B cell (primary cell): Measurements from ENCODE around the gene SPINDOC. TPM values are rescaled to one million over a fixed set of nuclear protein-coding genes. Genes with fewer than 3 reads are reported as not detected.

Experiments used
- ATAC-seq: fragments of 200-7000 bp; cut with Tn5 transposase; one replicate; pipeline ENCODE4 v1.10.0; 2021; ENCODE audit warnings: low read depth, mild to moderate bottlenecking, moderate number of reproducible peaks, moderate library complexity
- CTCF ChIA-PET: fragments of 350-600 bp; sonication (Branson Sonifier 250); formaldehyde crosslinking; loops from one replicate; lab custom pipeline; 2021; ENCODE audit warnings: antibody characterized with exemption, inconsistent platforms; lab: Charles Lee
- POLR2A ChIA-PET: fragments of 350-600 bp; sonication (Branson Sonifier 250); formaldehyde crosslinking; loops from one replicate; lab custom pipeline; 2021; ENCODE audit warnings: antibody characterized with exemption; lab: Charles Lee
- DNase-seq: peaks from one replicate; pipeline ENCODE4 v3.0.0; 2013
- H2AFZ ChIP-seq: 2 replicates; pipeline ENCODE4 v1.6.1; 2012; ENCODE audit warnings: mild to moderate bottlenecking, low read depth, low read length; ENCODE audit not compliant: insufficient read depth, poor library complexity, severe bottlenecking
- H3K27ac ChIP-seq, 2 donors: 1 replicate in 1 of 2; 2 replicates in 1 of 2; pipeline ENCODE4 v1.5.1; 2012 to 2013; ENCODE audit warnings: low read length in 2 of 2, mild to moderate bottlenecking in 2 of 2, moderate library complexity in 1 of 2
- H3K27me3 ChIP-seq, 4 experiments: fragments of 200-600 bp in 1 of 4; sonication (generic) in 1 of 4; replicated peaks in 1 of 4; 1 replicate in 2 of 4; 2 replicates in 2 of 4; pipeline versions ENCODE4 v1.6.1 to v1.7.0; 2013 to 2016; ENCODE audit warnings: low read length in 3 of 4, mild to moderate bottlenecking in 2 of 4, mixed read lengths in 1 of 4, moderate library complexity in 1 of 4; ENCODE audit not compliant: insufficient read depth in 4 of 4, control insufficient read depth in 3 of 4; ENCODE audit errors: control extremely low read depth in 1 of 4
- H3K36me3 ChIP-seq, 2 experiments: replicated peaks in 1 of 2; 1 replicate in 1 of 2; 2 replicates in 1 of 2; pipeline versions ENCODE4 v1.6.1 to v1.7.1; 2013; ENCODE audit warnings: low read length in 1 of 2; ENCODE audit not compliant: insufficient read depth in 2 of 2, control insufficient read depth in 1 of 2; ENCODE audit errors: control extremely low read depth in 1 of 2, extremely low read depth in 1 of 2
- H3K4me1 ChIP-seq, 2 donors: fragments of 200-600 bp in 1 of 2; sonication (generic) in 1 of 2; 1 replicate in 1 of 2; 2 replicates in 1 of 2; pipeline versions ENCODE4 v1.5.1 to v1.6.1; 2013 to 2017; ENCODE audit warnings: low read length in 2 of 2; ENCODE audit not compliant: control insufficient read depth in 2 of 2, insufficient read depth in 2 of 2
- H3K4me2 ChIP-seq: replicated peaks from 2 replicates; pipeline ENCODE3; 2012; ENCODE audit warnings: mild to moderate bottlenecking, low read depth, low read length; ENCODE audit not compliant: poor library complexity, severe bottlenecking
- H3K4me3 ChIP-seq, 5 experiments: fragments of 200-600 bp in 1 of 5; sonication (generic) in 1 of 5; 1 replicate in 3 of 5; 2 replicates in 2 of 5; pipeline versions ENCODE4 v1.5.1 to v1.7.0; 2011 to 2016; ENCODE audit warnings: low read length in 4 of 5, mild to moderate bottlenecking in 4 of 5, low read depth in 2 of 5, control low read depth in 1 of 5, moderate library complexity in 1 of 5; ENCODE audit not compliant: insufficient read depth in 1 of 5; ENCODE audit errors: control extremely low read depth in 1 of 5, extremely low read depth in 1 of 5
- H3K79me2 ChIP-seq: fragments of 200-600 bp; sonication (generic); one replicate; pipeline ENCODE4 v1.6.0; 2016; ENCODE audit warnings: low read length; ENCODE audit not compliant: control insufficient read depth, insufficient read depth
- H3K9ac ChIP-seq: fragments of 200-600 bp; sonication (generic); 2 replicates; pipeline ENCODE4 v1.6.1; 2017; ENCODE audit warnings: mild to moderate bottlenecking, low read length, moderate library complexity
- H3K9me3 ChIP-seq, 3 donors: one replicate each; pipeline versions ENCODE4 v1.6.1 to v1.7.1; 2013; ENCODE audit warnings: low read length in 2 of 3; ENCODE audit not compliant: control insufficient read depth in 2 of 3, insufficient read depth in 1 of 3; ENCODE audit errors: control extremely low read depth in 1 of 3
- H4K20me1 ChIP-seq: 2 replicates; pipeline ENCODE4 v1.6.0; 2012; ENCODE audit warnings: mild to moderate bottlenecking, low read length; ENCODE audit not compliant: insufficient read depth, control insufficient read depth, poor library complexity, severe bottlenecking
- H3K27ac Mint-ChIP-seq: one replicate; pipeline ENCODE4 v1.8.0; 2021; ENCODE audit warnings: mixed read lengths
- H3K27me3 Mint-ChIP-seq: one replicate; pipeline ENCODE4 v1.8.0; 2021; ENCODE audit warnings: mixed read lengths
- H3K4me1 Mint-ChIP-seq: one replicate; pipeline ENCODE4 v1.8.0; 2021; ENCODE audit warnings: mixed read lengths
- H3K4me3 Mint-ChIP-seq: one replicate; pipeline ENCODE4 v1.8.0; 2021; ENCODE audit warnings: mixed read lengths
- H3K9me3 Mint-ChIP-seq: one replicate; pipeline ENCODE4 v1.8.0; 2022; ENCODE audit warnings: mixed read lengths; ENCODE audit not compliant: insufficient read depth
- CTCF ChIP-seq: fragments of 200-600 bp; IDR thresholded peaks from one replicate; pipeline ENCODE4 v1.8.0; 2022; ENCODE audit warnings: antibody characterized with exemption, mild to moderate bottlenecking
- EZH2 ChIP-seq: IDR thresholded peaks from 2 replicates; pipeline ENCODE4 v1.6.1; 2012; ENCODE audit warnings: borderline replicate concordance, low read depth, mild to moderate bottlenecking, moderate library complexity, low read length; ENCODE audit not compliant: insufficient read depth, poor library complexity, severe bottlenecking
- WGBS: methylation state at CpG from one replicate; pipeline ENCODE4 v1.1.5; 2013; ENCODE audit warnings: missing lambda C conversion rate; ENCODE audit not compliant: insufficient coverage; 5-methylcytosine and 5-hydroxymethylcytosine counted together
- intact Hi-C: fragments of 100-400 bp; cut with micrococcal nuclease; formaldehyde crosslinking; loops from one replicate; pipeline ENCODE4 v1.10.0; 2022
- polyA plus RNA-seq: library from polyadenylated mRNA; depleted of rRNA; stranded (reverse); fragments of >200 nt; gene quantifications from 2 replicates; pipeline ENCODE4 v1.2.3, GENCODE V29; 2012
- total RNA-seq, 2 donors: library from RNA; stranded (reverse); fragments of 120-200 nt in 1 of 2; gene quantifications; 1 replicate in 1 of 2; 2 replicates in 1 of 2; pipeline versions ENCODE4 v1.2.3 to v1.2.4, GENCODE V29; 2013 to 2022

SPINDOC gene
- total and polyA plus RNA-seq, 2 donors (not counting 1 experiment from before 2014, with no cell fraction given): 10.5 to 23.9 TPM

GRCh38 chr11:63837027-63837688 lies 23.9 kb downstream of the SPINDOC start:
- Histone ChIP-seq H3K36me3 (peaks cover 7 to 10% of the 10 kb centered on the region in 2 experiments), H3K4me2 (peak overlapping the region; percentile 79), H3K27ac (peak overlapping the region; percentile 82 to 91), H3K79me2 (peaks cover 36% of the 10 kb centered on the region), H3K27me3 (no peaks in the 10 kb centered on the region), H3K4me1 (peaks cover 33 to 44% of the 10 kb centered on the region in 2 donors), H3K9me3 (no peaks in the 10 kb centered on the region), H4K20me1 (peaks cover 37% of the 10 kb centered on the region), H2AFZ (peak overlapping the region; percentile 1), H3K4me3 (no peak overlapping the region), H3K9ac (no peak overlapping the region)
- POLR2A ChIA-PET: interaction anchor here (0.6 to 3.1 kb wide), 3 partner anchors 69 to 108 kb away, joined by 3 to 11 read pairs (median 6); no protein-coding TSS in a partner anchor
- TF ChIP-seq CTCF (peak; percentile 83), EZH2 (no peak)
- ATAC-seq (no peak), DNase-seq (peak; percentile 81)
- Mint-ChIP-seq H3K27ac (peak overlapping the region; percentile 94), H3K9me3 (no peaks in the 10 kb centered on the region), H3K27me3 (no peaks in the 10 kb centered on the region), H3K4me3 (peak overlapping the region; percentile 77), H3K4me1 (peaks cover 49% of the 10 kb centered on the region)
- intact Hi-C loops: loop anchor here (1.0 to 10.0 kb wide), 7 partner anchors 24 to 468 kb away; partner anchors contain the start of genes CATSPERZ, ESRRA and SPINDOC
- 44% methylated on average over 1 of the region's 5 CpGs for WGBS
- CTCF ChIA-PET: interaction anchor here (0.7 to 7.5 kb wide), 54 partner anchors 8 to 481 kb away, joined by 3 to 254 read pairs (median 4); partner anchors contain the start of genes CATSPERZ, OTUB1, PRDX5 and RCOR2

GRCh38 chr11:63837739-63838138 lies 24.5 kb downstream of the SPINDOC start:
- H4K20me1 ChIP-seq: peaks cover 43% of the 10 kb centered on the region
- peak overlapping the region; percentile 79 for H3K4me2 ChIP-seq
- Mint-ChIP-seq H3K4me1 (peaks cover 49% of the 10 kb centered on the region), H3K9me3 (no peaks in the 10 kb centered on the region), H3K4me3 (peak overlapping the region; percentile 91), H3K27ac (peak overlapping the region; percentile 94), H3K27me3 (no peaks in the 10 kb centered on the region)
- H3K36me3 ChIP-seq: peaks cover 7 to 15% of the 10 kb centered on the region in 2 experiments
- WGBS: 11% methylated on average over 4 of the region's 5 CpGs
- H3K9ac ChIP-seq: peak overlapping the region; percentile 51
- peak; percentile 56 for DNase-seq
- intact Hi-C loops: loop anchor here (1.0 to 10.0 kb wide), 12 partner anchors 24 to 467 kb away; partner anchors contain the start of genes CATSPERZ, COX8A, ESRRA and RTN3
- POLR2A ChIA-PET: interaction anchor here (1.3 to 3.1 kb wide), 4 partner anchors 24 to 108 kb away, joined by 3 to 11 read pairs (median 6); partner anchors contain the start of gene NAA40
- peaks cover 42% of the 10 kb centered on the region for H3K79me2 ChIP-seq
- ATAC-seq: no peak
- no peaks in the 10 kb centered on the region for H3K9me3 ChIP-seq
- TF ChIP-seq EZH2 (no peak), CTCF (no peak)
- peak overlapping the region; percentile 82 to 91 for H3K27ac ChIP-seq
- CTCF ChIA-PET: interaction anchor here (0.7 to 7.5 kb wide), 43 partner anchors 8 to 480 kb away, joined by 3 to 254 read pairs (median 5); partner anchors contain the start of genes CATSPERZ, NAA40, OTUB1 and PRDX5
- H3K4me1 ChIP-seq: peaks cover 33 to 44% of the 10 kb centered on the region in 2 donors
- H2AFZ ChIP-seq: peak overlapping the region; percentile 1
- no peaks in the 10 kb centered on the region for H3K27me3 ChIP-seq
- H3K4me3 ChIP-seq: peak overlapping the region in 3 of 5 experiments; percentile 19 to 48 (median 32)
